SHP77 (cell line): ENCODE data around the gene RTKN.
A peak's percentile ranks its signal among the peaks of the same experiment; 100 is the strongest.

ENCODE experiments used
- DNase-seq, 2 experiments: peaks; one replicate each; lab custom pipeline; 2025; lab: John Stamatoyannopoulos, UW

Gene RTKN

GRCh38 chr2:74379851-74380789 lies 61.6 kb downstream of the RTKN start, which contains the start of gene DCTN1:
Gene DCTN1 (minus strand): TSS chr2:74380311. CDS start chr2:74380037, 274 bp downstream.
- peak; percentile 28 to 29 for DNase-seq

GRCh38 chr2:74378007-74378406 lies 63.7 kb downstream of the RTKN start:
- no peak for DNase-seq

GRCh38 chr2:74375838-74376237 lies 65.9 kb downstream of the RTKN start:
- DNase-seq: no peak
